ENCODE measurements around the gene RPL10. TPM values are rescaled to one million over a fixed set of nuclear protein-coding genes. Genes with fewer than 3 reads are reported as not detected.
"Not testable (repeated sequence)": the region's sequence is repeated elsewhere in the genome, so short reads cannot be mapped to it uniquely, and the experiment has no call there.

RPL10 gene
- total RNA-seq, 1 experiment from 2014 or later: 4,296 TPM

GRCh38 chrX:154378799-154379568 lies 19.2 kb upstream of the RPL10 start, which contains the start of gene EMD:
Gene EMD, plus strand, starts transcription at chrX:154379295. Its CDS starts 190 bp downstream, at chrX:154379485.
- peaks cover 3% of the 10 kb centered on the region; the same call in 1 of the 2 replicates for H3K27me3 ChIP-seq (ENCODE audit: control insufficient read depth, insufficient read depth, low read length)
- H3K36me3 ChIP-seq (replicated peaks; ENCODE audit: control insufficient read depth, insufficient read depth, low read length): 0 out of 2 replicates have a peak, but pooled peaks cover 3% of the 10 kb centered on the region
- DNase-seq: peak; percentile 97
- H3K4me3 ChIP-seq (ENCODE audit: insufficient read depth, low read depth, low read length): peak within 1 kb of the TSS; percentile 79

GRCh38 chrX:154379569-154379951 lies 18.6 kb upstream of the RPL10 start:
- Histone ChIP-seq H3K4me3 (ENCODE audit: insufficient read depth, low read depth, low read length) (peak overlapping the region; percentile 79), H3K36me3 (replicated peaks; ENCODE audit: control insufficient read depth, insufficient read depth, low read length) (0 out of 2 replicates have a peak, but pooled peaks cover 3% of the 10 kb centered on the region), H3K27me3 (ENCODE audit: control insufficient read depth, insufficient read depth, low read length) (no peaks in the 10 kb centered on the region; the same call in 1 of the 2 replicates)
- no peak for DNase-seq

- Histone ChIP-seq H3K36me3 (replicated peaks; ENCODE audit: control insufficient read depth, insufficient read depth, low read length) (0 out of 2 replicates have a peak, but pooled peaks cover 3% of the 10 kb centered on the region), H3K27me3 (ENCODE audit: control insufficient read depth, insufficient read depth, low read length) (no peaks in the 10 kb centered on the region), H3K4me3 (ENCODE audit: insufficient read depth, low read depth, low read length) (peak overlapping the region; percentile 79)
- DNase-seq: no peak
These were observed 18.0 kb upstream of the RPL10 start for GRCh38 chrX:154380153-154380552.

GRCh38 chrX:154380787-154381186 lies 17.4 kb upstream of the RPL10 start:
- 0 out of 2 replicates have a peak overlapping the region, but pooled peaks have one; percentile 79 for H3K4me3 ChIP-seq (ENCODE audit: insufficient read depth, low read depth, low read length)

GRCh38 chrX:154381271-154381670 lies 16.9 kb upstream of the RPL10 start:
- DNase-seq: peak; percentile 72
- Histone ChIP-seq H3K36me3 (replicated peaks; ENCODE audit: control insufficient read depth, insufficient read depth, low read length) (0 out of 2 replicates have a peak, but pooled peaks cover 3% of the 10 kb centered on the region), H3K27me3 (ENCODE audit: control insufficient read depth, insufficient read depth, low read length) (no peaks in the 10 kb centered on the region), H3K4me3 (ENCODE audit: insufficient read depth, low read depth, low read length) (no peak overlapping the region)

More at GRCh38 chrX:154380787-154381186, 17.4 kb upstream of the RPL10 start:
- Histone ChIP-seq H3K27me3 (ENCODE audit: control insufficient read depth, insufficient read depth, low read length) (no peaks in the 10 kb centered on the region), H3K36me3 (replicated peaks; ENCODE audit: control insufficient read depth, insufficient read depth, low read length) (0 out of 2 replicates have a peak, but pooled peaks cover 3% of the 10 kb centered on the region)
- DNase-seq: no peak

GRCh38 chrX:154382483-154383069 lies 15.6 kb upstream of the RPL10 start:
- Histone ChIP-seq H3K27me3 (ENCODE audit: control insufficient read depth, insufficient read depth, low read length) (no peaks in the 10 kb centered on the region), H3K36me3 (replicated peaks; ENCODE audit: control insufficient read depth, insufficient read depth, low read length) (0 out of 2 replicates have a peak, but pooled peaks cover 3% of the 10 kb centered on the region), H3K4me3 (ENCODE audit: insufficient read depth, low read depth, low read length) (no peak overlapping the region)
- no peak for DNase-seq

GRCh38 chrX:154383359-154384283 lies 14.6 kb upstream of the RPL10 start:
- DNase-seq: no peak
- no peak overlapping the region for H3K4me3 ChIP-seq (ENCODE audit: insufficient read depth, low read depth, low read length)
- no peaks in the 10 kb centered on the region for H3K27me3 ChIP-seq (ENCODE audit: control insufficient read depth, insufficient read depth, low read length)
- H3K36me3 ChIP-seq (replicated peaks; ENCODE audit: control insufficient read depth, insufficient read depth, low read length): 0 out of 2 replicates have a peak, but pooled peaks cover 3% of the 10 kb centered on the region

- Histone ChIP-seq H3K36me3 (replicated peaks; ENCODE audit: control insufficient read depth, insufficient read depth, low read length) (0 out of 2 replicates have a peak, but pooled peaks cover 3% of the 10 kb centered on the region), H3K4me3 (ENCODE audit: insufficient read depth, low read depth, low read length) (no peak overlapping the region), H3K27me3 (ENCODE audit: control insufficient read depth, insufficient read depth, low read length) (no peaks in the 10 kb centered on the region)
- no peak for DNase-seq
These were observed 13.8 kb upstream of the RPL10 start for GRCh38 chrX:154384284-154384892.

GRCh38 chrX:154388094-154388493 lies 10.1 kb upstream of the RPL10 start:
- not testable (repeated sequence) for H3K4me3 ChIP-seq (ENCODE audit: insufficient read depth, low read depth, low read length); DNase-seq; H3K27me3 ChIP-seq (ENCODE audit: control insufficient read depth, insufficient read depth, low read length); H3K36me3 ChIP-seq (replicated peaks; ENCODE audit: control insufficient read depth, insufficient read depth, low read length)

GRCh38 chrX:154388649-154389048 lies 9.5 kb upstream of the RPL10 start:
- H3K36me3 ChIP-seq (replicated peaks; ENCODE audit: control insufficient read depth, insufficient read depth, low read length); H3K4me3 ChIP-seq (ENCODE audit: insufficient read depth, low read depth, low read length); DNase-seq; H3K27me3 ChIP-seq (ENCODE audit: control insufficient read depth, insufficient read depth, low read length): not testable (repeated sequence)

- peak overlapping the region; percentile 19; the same call in 1 of the 2 replicates for H3K4me3 ChIP-seq (ENCODE audit: insufficient read depth, low read depth, low read length)
- not testable (repeated sequence) for DNase-seq; H3K27me3 ChIP-seq (ENCODE audit: control insufficient read depth, insufficient read depth, low read length); H3K36me3 ChIP-seq (replicated peaks; ENCODE audit: control insufficient read depth, insufficient read depth, low read length)
These were observed 8.1 kb upstream of the RPL10 start for GRCh38 chrX:154389812-154390747.

GRCh38 chrX:154396363-154396762 lies 1.8 kb upstream of the RPL10 start:
- DNase-seq; H3K4me3 ChIP-seq (ENCODE audit: insufficient read depth, low read depth, low read length); H3K27me3 ChIP-seq (ENCODE audit: control insufficient read depth, insufficient read depth, low read length): not testable (repeated sequence)
- H3K36me3 ChIP-seq (replicated peaks; ENCODE audit: control insufficient read depth, insufficient read depth, low read length): peaks cover 14% of the 10 kb centered on the region
